HCT116 (cell line): ENCODE results near the gene ERCC5. TPM values are rescaled to one million over a fixed set of nuclear protein-coding genes. Genes with fewer than 3 reads are reported as not detected.

Experiments
- ATAC-seq: fragments of 200-7000 bp; cut with Tn5 transposase; 2 replicates; pipeline ENCODE4 v1.9.1; 2020; ENCODE audit warnings: mild to moderate bottlenecking, moderate library complexity
- BruUV-seq: library from RNA; stranded (reverse); fragments of 400-500 nt; replicated peaks from 2 replicates; lab custom pipeline; 2021; lab: Mats Ljungman, UMichigan
- CTCF ChIA-PET: fragments of 300-600 bp; sonication (Branson Sonifier 250); formaldehyde crosslinking; loops from one replicate; lab custom pipeline; 2021; ENCODE audit warnings: antibody characterized with exemption; lab: Charles Lee
- POLR2A ChIA-PET: fragments of 300-600, 350-600 bp; sonication (Branson Sonifier 250); formaldehyde crosslinking; loops from one replicate; lab custom pipeline; 2021; ENCODE audit warnings: antibody characterized with exemption; lab: Charles Lee
- RAD21 ChIA-PET, 2 experiments: fragments of 300-600 bp; sonication (Branson Sonifier 250); formaldehyde crosslinking; loops; one replicate each; lab custom pipeline; 2023; ENCODE audit warnings: low total read pairs in 2 of 2; ENCODE audit not compliant: uncharacterized antibody in 2 of 2, unreplicated experiment in 2 of 2, low non-redundant PET in 1 of 2; lab: Charles Lee
- DNase-seq: peaks from one replicate; pipeline ENCODE4 v3.0.0-alpha.2; 2010; ENCODE audit warnings: low read depth, low spot score
- H2AFZ ChIP-seq: fragments of 200-600 bp; shearing (Covaris generic), sonication (generic); 2 replicates; pipeline ENCODE4 v1.6.1; 2017; ENCODE audit warnings: low read depth, mixed run types, mixed read lengths, antibody characterized with exemption, low read length; ENCODE audit not compliant: poor library complexity, severe bottlenecking
- H3K27ac ChIP-seq: 2 replicates; pipeline ENCODE4 v1.5.1; 2012; ENCODE audit warnings: low read depth, low read length
- H3K27me3 ChIP-seq: fragments of 200-600 bp; sonication (generic); 2 replicates; pipeline ENCODE4 v1.6.1; 2016; ENCODE audit warnings: mixed run types, low read length, mixed read lengths; ENCODE audit not compliant: insufficient read depth
- H3K36me3 ChIP-seq, 2 experiments: fragments of 200-500 bp in 1 of 2; fragments of 200-600 bp in 1 of 2; sonication (Bioruptor generic) in 1 of 2; sonication (generic) in 1 of 2; 2 replicates each; pipeline versions ENCODE4 v1.5.1 to v1.6.1; 2014 to 2016; ENCODE audit warnings: low read length in 2 of 2, inconsistent platforms in 1 of 2, mixed read lengths in 1 of 2, mixed run types in 1 of 2; ENCODE audit not compliant: insufficient read depth in 2 of 2, control insufficient read depth in 1 of 2
- H3K4me1 ChIP-seq, 2 experiments: fragments of 200-600 bp in 1 of 2; sonication (generic) in 1 of 2; 2 replicates each; pipeline versions ENCODE4 v1.5.1 to v1.6.1; 2012 to 2017; ENCODE audit warnings: low read length in 2 of 2, inconsistent platforms in 1 of 2, mild to moderate bottlenecking in 1 of 2, mixed read lengths in 1 of 2, mixed run types in 1 of 2, moderate library complexity in 1 of 2; ENCODE audit not compliant: insufficient read depth in 2 of 2, control insufficient read depth in 1 of 2
- H3K4me2 ChIP-seq: fragments of 200-600 bp; sonication (generic); 2 replicates; pipeline ENCODE4 v1.6.1; 2017; ENCODE audit warnings: mixed run types, low read length, mixed read lengths
- H3K4me3 ChIP-seq, 2 experiments: fragments of 200-600 bp in 1 of 2; sonication (generic) in 1 of 2; replicated peaks in 1 of 2; 2 replicates each; pipeline ENCODE4 v1.5.1; 2011 to 2016; ENCODE audit warnings: low read length in 2 of 2, control low read depth in 1 of 2, low read depth in 1 of 2, mild to moderate bottlenecking in 1 of 2, mixed read lengths in 1 of 2, mixed run types in 1 of 2
- H3K79me2 ChIP-seq: fragments of 200-600 bp; sonication (generic); 2 replicates; pipeline ENCODE4 v1.6.1; 2017; ENCODE audit warnings: mild to moderate bottlenecking, mixed run types, low read length, moderate library complexity, mixed read lengths; ENCODE audit not compliant: insufficient read depth
- H3K9ac ChIP-seq: fragments of 200-600 bp; sonication (generic); 2 replicates; pipeline ENCODE4 v1.6.1; 2016; ENCODE audit warnings: low read length, mixed read lengths
- H3K9me2 ChIP-seq: fragments of 200-600 bp; sonication (generic), shearing (Covaris generic); 2 replicates; pipeline ENCODE4 v1.6.1; 2017; ENCODE audit warnings: mixed run types, mild to moderate bottlenecking, moderate library complexity; ENCODE audit not compliant: insufficient read depth
- H3K9me3 ChIP-seq, 2 experiments: fragments of 200-500 bp in 1 of 2; fragments of 200-600 bp in 1 of 2; sonication (Bioruptor generic) in 1 of 2; sonication (generic) in 1 of 2; 2 replicates each; pipeline ENCODE4 v1.6.1; 2014 to 2017; ENCODE audit warnings: low read length in 2 of 2, mixed read lengths in 2 of 2, inconsistent platforms in 1 of 2, low read depth in 1 of 2, mild to moderate bottlenecking in 1 of 2, mixed run types in 1 of 2, moderate library complexity in 1 of 2; ENCODE audit not compliant: control insufficient read depth in 1 of 2, insufficient read depth in 1 of 2
- H4K20me1 ChIP-seq: fragments of 200-600 bp; sonication (generic), shearing (Covaris generic); 2 replicates; pipeline ENCODE4 v1.6.1; 2017; ENCODE audit warnings: mixed run types, mild to moderate bottlenecking, moderate library complexity; ENCODE audit not compliant: insufficient read depth
- CEBPB ChIP-seq: IDR thresholded peaks from 2 replicates; pipeline ENCODE4 v1.6.1; 2012; ENCODE audit warnings: low read depth
- POLR2AphosphoS5 ChIP-seq: IDR thresholded peaks from 2 replicates; pipeline ENCODE4 v1.6.1; 2011; ENCODE audit warnings: mild to moderate bottlenecking, low read depth, low read length, moderate library complexity
- REST ChIP-seq: IDR thresholded peaks from 2 replicates; pipeline ENCODE4 v1.6.1; 2012; ENCODE audit warnings: low read depth
- SP1 ChIP-seq: IDR thresholded peaks from 2 replicates; pipeline ENCODE4 v1.6.1; 2012; ENCODE audit warnings: low read depth
- TCF7L2 ChIP-seq: IDR thresholded peaks from 2 replicates; pipeline ENCODE4 v1.7.0; 2011; ENCODE audit warnings: borderline replicate concordance, inconsistent platforms; ENCODE audit not compliant: insufficient read depth, insufficient read length; ENCODE audit errors: extremely low read depth
- ZNF274 ChIP-seq: fragments of 200-500 bp; sonication (Bioruptor generic); IDR thresholded peaks from 2 replicates; pipeline ENCODE4 v1.6.1; 2014; ENCODE audit warnings: mild to moderate bottlenecking, low read depth, low read length, inconsistent platforms
- intact Hi-C: fragments of 100-400 bp; cut with micrococcal nuclease; formaldehyde crosslinking; loops from 2 replicates; pipeline ENCODE4 v1.10.0; 2022
- total RNA-seq: library from RNA; stranded (reverse); gene quantifications from one replicate; pipeline ENCODE4 v1.2.1, GENCODE V29; 2021; ENCODE audit not compliant: unreplicated experiment

ERCC5 gene
- total RNA-seq, 1 experiment from 2014 or later, result 25.6 TPM

GRCh38 chr13:102825921-102826706, 19.7 kb upstream of the ERCC5 start:
- no peak overlapping the region for H2AFZ ChIP-seq
- H3K9ac ChIP-seq, result no peak overlapping the region
- no TSS peak for BruUV-seq
- peak; percentile 30; the same call in 1 of the 2 replicates for ATAC-seq
- no peaks in the 10 kb centered on the region for H3K9me3 ChIP-seq
- DNase-seq, result no peak
- POLR2A ChIA-PET, result no interaction called here
- peaks cover 0 to 11% of the 10 kb centered on the region in 2 experiments; a peak in 1 of 4 replicates for H3K4me1 ChIP-seq
- intact Hi-C loops, result no loop called here
- no peaks in the 10 kb centered on the region for H3K27me3 ChIP-seq
- no peaks in the 10 kb centered on the region for H3K9me2 ChIP-seq
- H4K20me1 ChIP-seq, result no peaks in the 10 kb centered on the region
- no peaks in the 10 kb centered on the region for H3K79me2 ChIP-seq
- no peak for TF ChIP-seq SP1
- TF ChIP-seq CEBPB, result peak; percentile 26; the same call in 1 of the 2 replicates
- TF ChIP-seq, all 23 proteins: peak for 1
- Histone ChIP-seq H3K36me3 (peaks cover 5 to 12% of the 10 kb centered on the region in 2 experiments; a peak in 2 of 4 replicates), H3K4me2 (0 out of 2 replicates have a peak overlapping the region, but pooled peaks have one; percentile 4), H3K27ac (no peak overlapping the region), H3K4me3 (no peak overlapping the region)
- CTCF ChIA-PET, result no interaction called here
- RAD21 ChIA-PET, result no interaction called here

GRCh38 chr13:102830646-102831045, 15.2 kb upstream of the ERCC5 start:
- no peak overlapping the region for H3K4me3 ChIP-seq
- H3K9me3 ChIP-seq, result no peaks in the 10 kb centered on the region
- TF ChIP-seq POLR2AphosphoS5 (no peak), TCF7L2 (no peak), REST (no peak), CEBPB (no peak), ZNF274 (no peak)
- H3K27me3 ChIP-seq, result no peaks in the 10 kb centered on the region
- no peak for ATAC-seq
- H3K4me2 ChIP-seq, result no peak overlapping the region
- BruUV-seq, result no TSS peak
- intact Hi-C loops, result no loop called here
- RAD21 ChIA-PET, result no interaction called here
- H3K9me2 ChIP-seq, result no peaks in the 10 kb centered on the region
- H3K79me2 ChIP-seq, result no peaks in the 10 kb centered on the region
- H2AFZ ChIP-seq, result no peak overlapping the region
- H3K4me1 ChIP-seq, result peaks cover 0 to 6% of the 10 kb centered on the region in 2 experiments; a peak in 1 of 4 replicates
- H3K27ac ChIP-seq, result no peak overlapping the region
- no peaks in the 10 kb centered on the region for H4K20me1 ChIP-seq
- POLR2A ChIA-PET, result no interaction called here
- peaks cover 0 to 3% of the 10 kb centered on the region in 2 experiments; a peak in 2 of 4 replicates for H3K36me3 ChIP-seq
- no peak for DNase-seq
- CTCF ChIA-PET, result no interaction called here
- H3K9ac ChIP-seq, result no peak overlapping the region
